GM19099 (cell line): ENCODE data around the gene SYNE3.

ENCODE experiments used
- POLR2A ChIP-seq: IDR thresholded peaks from 3 replicates; pipeline ENCODE4 v1.6.1; 2011; ENCODE audit warnings: low read depth; ENCODE audit not compliant: insufficient read length; ENCODE audit errors: extremely low read depth

SYNE3 gene

DNA sequence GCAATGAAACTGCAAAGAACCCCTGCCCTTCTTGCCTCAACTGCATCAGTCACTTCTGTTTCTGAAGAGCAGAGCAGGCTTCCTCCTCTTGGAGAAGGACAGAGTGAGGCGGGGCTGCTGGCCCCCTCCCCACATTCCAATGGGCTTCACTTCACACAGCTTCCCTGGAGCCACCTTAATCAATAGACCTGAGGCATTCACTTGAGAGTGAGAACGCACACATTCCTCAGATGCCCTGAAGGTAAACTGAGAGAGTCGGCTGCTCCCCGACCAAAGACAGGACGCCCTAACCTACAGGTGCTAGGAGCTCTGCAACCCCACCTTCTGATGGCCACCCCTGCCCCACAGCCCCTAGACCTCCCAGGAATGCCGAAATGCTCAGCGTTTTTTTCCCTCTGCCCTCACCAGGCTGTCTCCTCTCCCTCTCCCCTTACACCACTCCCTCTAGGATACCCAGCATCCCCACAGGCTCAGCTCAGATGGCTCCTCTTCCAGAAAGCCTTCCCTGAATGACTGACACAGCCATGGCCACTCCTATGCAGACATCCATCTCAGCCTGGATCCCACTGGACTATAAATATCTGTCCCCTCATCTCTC, 31.1 kb downstream of the SYNE3 start:
- TF ChIP-seq POLR2A, result no peak

DNA sequence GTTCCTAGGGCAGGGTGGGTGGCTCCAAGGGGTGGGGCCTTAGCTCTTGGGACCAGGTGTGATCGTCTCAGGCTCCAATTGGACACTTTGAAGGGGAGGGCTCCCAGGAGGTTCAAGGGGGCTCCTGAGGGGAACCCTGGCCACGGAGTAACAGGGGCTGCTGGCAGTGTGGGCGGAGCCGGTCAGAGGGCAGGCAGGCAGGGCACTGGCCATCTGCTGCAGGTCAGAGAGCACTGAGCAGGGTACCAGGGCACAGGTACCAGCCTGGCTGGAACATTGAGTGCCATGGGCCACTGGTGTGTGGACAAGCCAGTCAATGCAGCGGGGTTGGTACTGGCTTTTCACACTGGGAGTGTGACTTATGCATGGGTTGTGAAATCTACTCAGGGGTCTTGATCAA, 32.2 kb downstream of the SYNE3 start:
- TF ChIP-seq POLR2A, result no peak

DNA sequence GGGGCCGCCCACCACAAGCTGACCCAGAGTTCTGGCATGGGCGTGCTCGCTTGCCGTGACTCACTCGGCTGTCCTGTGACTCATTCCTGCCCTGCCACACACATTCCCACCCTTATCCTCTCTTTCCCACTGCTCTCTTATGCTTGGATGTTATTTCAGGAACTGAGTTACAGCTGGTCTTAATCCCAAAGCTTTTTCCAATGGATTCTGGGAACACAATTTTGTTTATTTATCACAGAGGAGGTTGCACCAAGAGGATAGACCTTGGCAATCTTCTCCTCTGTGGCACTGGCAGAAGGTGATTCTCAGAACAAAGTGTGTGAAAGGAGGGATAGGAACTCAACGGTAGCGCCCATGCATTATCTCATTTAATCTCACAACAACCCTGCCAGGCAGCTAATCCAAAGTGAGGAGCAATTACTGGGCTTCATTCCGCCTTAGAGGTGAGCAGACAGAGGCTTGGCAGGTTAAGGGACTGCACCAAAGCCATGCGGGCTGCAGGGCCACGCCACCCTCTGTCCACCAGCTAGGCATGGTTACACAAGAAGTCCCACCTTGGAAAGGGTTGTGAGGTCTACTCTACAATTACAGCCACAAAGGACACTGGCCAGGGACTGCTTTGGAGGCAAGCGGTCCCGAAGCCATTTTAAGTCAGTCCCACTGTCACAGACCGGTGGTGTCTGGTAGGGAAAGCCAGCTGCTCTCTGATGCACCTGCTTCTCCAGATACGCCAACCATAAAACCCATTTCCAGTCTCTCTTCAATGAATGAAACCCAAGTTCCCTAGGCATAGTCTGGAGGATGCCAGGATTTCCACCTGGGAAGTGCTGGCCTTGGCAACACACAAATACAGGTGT, 32.9 kb downstream of the SYNE3 start:
- no peak for TF ChIP-seq POLR2A

DNA sequence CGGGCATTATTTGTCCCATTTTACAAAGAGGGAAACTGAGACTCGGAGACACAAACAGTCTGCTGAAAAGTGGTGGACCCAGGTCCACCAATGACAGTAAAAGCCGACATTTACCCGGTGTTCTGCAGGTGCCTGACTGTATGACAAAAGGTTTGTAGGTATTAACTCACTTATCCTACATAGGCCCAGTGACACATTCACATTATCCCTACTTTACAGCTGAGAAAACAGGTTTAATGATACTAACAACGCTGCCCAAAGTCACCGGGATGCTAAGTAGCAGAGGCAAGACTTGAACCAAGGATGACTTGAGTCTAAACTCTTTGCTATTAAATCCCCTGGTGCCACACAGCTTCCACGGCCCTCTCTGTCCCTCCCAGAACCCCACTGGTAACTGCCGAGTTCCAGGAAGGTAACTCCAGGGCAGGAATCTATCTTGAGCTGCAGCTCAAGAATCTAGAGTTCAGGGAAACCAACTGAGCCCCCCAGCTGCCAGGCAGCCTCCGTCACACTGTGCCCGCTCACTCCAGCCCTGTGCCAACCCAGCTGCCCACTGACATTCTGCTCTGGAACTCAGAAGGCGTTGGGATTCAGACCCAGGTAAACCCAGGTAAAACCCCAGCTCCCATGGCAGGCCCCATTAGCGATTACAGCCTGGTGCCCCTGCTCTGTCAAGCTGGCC, 33.7 kb downstream of the SYNE3 start:
- TF ChIP-seq POLR2A, result no peak

DNA sequence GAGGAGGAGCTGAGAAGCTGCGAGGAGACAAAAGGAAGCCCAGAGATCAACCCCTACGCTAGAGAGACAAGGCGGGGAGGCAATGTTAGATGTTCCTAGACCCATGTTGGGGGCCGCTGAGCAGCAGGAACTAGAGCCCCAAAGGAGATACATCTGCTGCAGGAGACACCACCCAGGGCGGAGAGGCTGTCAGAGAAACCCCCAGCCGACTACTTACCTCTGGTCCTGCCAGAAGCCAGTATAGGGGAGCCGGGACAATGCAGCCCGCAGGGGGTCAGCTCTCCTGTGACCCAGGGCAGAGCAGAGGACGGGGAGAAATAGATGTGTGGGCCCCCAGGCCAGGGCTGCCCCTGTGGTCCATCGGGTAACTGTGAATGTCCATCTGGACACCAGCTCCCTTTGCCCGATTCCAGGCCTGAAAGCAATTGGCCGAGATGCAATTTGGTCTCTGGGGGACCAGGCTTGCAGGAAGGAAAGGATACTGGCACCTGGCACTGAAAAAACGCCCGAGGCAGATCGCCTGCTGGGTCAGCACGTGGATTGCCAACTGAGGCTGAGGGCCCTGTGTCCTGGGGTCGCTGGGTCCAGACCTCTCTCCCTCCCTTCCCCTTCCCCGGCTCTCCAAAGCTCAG, 34.9 kb downstream of the SYNE3 start:
- TF ChIP-seq POLR2A, result no peak

DNA sequence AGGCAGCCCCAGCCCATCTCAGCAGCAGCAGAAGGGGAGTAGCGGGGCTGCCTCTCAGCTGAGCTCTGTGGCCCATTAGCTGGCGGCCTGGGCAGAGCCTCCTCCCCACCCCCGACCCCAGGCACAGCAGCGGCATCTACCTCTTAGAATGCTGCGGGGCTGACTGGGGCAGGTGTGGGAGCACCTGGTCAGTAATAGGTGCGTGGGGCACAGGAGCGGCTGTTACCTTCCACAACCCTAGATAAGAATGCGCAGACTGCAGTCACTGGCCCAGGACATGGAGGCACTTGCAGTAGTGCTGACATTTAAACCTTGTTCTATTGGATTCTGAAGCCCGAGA, 35.6 kb downstream of the SYNE3 start:
- no peak for TF ChIP-seq POLR2A

DNA sequence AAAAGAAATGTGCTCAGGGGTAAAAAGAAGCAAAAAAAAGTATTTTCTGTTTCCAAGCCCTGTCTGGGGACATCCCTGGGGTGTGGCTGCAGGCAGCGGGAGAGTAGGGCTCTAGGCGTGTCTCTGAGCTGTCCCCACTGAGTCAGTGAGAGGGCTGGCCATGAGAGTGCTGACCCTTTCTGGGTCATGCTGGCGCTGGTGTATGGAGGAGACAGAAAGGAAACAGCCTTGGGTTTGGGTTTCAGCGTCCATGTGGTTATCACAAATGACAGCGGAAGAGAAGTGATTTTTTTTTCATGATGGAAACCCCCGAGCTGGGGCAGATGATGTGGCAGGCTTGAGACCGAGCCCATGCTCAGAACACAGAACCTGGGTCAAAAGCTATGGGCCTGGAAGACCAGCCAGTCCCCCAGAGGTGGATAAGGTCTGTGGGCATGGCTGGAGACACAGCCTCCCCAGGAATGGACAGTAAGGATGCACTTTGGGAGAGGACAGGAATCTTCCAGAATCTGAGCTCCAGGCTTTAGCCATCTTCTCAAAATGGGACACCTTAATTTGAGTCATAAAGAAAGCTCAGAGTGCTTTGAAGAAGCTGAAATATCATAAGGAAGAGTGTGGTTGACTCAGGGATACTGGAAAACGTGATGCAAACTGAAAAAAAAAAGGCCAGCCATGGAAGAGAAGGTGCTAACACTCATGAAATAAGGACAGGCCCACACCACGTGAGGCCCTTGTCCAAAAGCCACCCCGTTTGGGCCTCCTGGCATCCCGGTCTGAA, 36.2 kb downstream of the SYNE3 start:
- no peak for TF ChIP-seq POLR2A

DNA sequence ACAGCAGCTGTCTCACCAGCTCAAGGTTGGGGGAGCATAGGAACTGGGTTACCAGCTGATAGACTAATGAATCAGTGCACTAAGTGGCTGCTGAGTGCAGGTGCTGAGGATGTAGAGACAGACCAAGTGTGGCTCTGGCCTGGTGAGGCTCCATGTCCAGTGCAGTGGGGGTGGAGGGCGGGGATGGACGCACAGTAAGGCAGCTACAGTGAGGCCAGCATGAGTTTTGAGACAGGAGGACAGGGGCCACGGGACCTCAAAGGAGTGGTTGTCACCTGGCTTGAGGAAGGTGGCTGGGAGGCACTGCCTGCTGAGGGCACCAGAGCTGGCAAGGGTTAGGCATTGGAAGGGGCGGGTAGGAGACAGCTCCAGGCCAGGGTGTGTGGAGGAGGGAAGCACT, 37.0 kb downstream of the SYNE3 start:
- no peak for TF ChIP-seq POLR2A

DNA sequence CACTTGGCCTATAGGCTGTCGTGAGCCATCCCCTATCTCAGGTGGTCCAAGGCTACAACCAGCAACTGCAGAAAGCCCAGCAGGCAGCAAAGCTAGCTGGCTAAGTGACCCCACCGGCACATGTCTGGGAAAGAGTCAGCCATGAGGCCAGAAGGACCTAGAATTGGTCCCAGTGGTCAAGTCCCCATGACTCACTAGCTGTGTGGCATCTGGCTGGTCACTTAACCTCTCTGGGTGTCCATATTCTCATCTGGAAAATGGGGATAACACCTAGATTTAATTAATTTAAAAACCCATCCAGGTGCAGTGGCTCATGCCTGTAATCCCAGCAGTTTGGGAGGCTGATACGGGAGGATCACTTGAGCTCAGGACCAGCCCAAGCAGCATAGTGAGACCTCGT, 37.6 kb downstream of the SYNE3 start:
- TF ChIP-seq POLR2A, result no peak

DNA sequence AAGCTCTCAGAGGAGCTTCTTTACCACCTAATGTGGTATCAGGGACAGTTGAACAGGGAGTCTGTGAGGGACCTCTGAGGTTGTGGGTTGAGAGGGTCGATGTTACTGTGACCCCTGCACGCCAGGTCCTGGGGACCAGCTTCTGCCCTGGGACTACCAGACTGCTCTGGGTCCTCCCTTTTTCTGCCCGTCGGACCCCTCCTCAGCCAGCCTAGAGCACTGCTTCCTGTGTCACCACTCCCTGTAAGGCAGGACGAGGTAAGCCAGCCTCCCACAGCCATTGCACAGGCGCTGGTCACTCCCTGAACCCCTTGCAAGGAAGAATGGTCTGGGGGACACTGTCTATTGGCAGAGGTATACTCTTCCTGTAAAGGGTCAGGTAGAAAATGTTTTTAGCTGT, 38.1 kb downstream of the SYNE3 start:
- no peak for TF ChIP-seq POLR2A

DNA sequence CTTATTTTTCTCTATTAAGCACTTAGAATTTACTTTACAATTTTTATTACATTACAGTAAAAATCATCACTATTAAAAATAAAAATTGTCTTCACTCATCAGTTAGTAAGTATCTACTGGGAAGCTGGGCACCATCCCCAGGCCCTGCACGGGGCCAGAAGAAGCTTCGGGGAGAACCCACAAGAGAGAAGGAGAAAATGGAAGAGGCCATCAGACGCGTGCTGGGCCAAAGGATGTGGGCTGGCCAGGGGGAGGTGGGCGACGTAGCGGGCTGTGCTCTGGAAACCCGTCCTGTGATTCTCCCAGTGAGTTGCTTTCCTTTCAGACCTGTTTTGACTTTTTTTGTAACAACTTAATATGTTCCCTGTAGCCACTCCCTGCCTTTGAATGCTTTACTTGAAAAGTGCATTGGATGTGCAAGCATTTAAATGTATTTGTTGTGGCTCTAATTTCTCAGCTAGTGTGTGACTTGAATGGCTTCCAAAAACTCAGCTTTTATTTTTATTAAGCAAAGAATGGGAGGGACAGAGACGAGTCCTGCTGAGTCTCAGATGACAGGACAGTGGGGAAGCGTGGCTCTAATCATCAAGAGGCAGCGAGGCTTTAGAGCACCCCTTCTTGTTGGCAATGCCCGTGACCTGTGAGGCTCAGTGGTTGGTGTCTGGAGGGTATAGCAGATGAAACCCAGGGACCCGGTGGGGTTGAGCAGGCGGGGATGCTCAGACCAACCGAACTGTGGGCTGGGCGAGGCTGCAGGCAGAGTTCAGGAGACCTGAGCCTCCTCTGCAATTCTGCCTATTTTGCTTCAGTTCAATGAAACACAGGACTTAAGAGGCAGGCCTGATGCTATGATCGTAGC, 38.8 kb downstream of the SYNE3 start:
- TF ChIP-seq POLR2A, result no peak

DNA sequence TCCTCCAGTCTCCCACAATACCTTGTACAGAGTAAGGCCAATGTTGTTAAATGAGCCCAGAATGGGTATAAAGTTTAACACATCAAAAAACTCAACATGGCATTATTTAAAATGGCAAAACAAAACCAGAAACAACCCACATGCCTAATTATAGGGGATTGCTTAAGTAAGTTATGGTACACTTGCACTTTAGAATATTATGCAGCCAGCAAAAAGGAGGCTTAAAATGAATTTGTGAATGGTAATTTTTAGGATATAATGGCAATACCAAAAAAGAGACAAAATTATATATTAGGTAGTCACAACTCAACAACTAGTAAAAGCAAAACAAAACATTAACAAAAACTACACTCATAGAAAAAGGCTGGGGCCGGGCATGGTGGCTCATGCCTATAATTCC, 39.7 kb downstream of the SYNE3 start:
- TF ChIP-seq POLR2A, result no peak

DNA sequence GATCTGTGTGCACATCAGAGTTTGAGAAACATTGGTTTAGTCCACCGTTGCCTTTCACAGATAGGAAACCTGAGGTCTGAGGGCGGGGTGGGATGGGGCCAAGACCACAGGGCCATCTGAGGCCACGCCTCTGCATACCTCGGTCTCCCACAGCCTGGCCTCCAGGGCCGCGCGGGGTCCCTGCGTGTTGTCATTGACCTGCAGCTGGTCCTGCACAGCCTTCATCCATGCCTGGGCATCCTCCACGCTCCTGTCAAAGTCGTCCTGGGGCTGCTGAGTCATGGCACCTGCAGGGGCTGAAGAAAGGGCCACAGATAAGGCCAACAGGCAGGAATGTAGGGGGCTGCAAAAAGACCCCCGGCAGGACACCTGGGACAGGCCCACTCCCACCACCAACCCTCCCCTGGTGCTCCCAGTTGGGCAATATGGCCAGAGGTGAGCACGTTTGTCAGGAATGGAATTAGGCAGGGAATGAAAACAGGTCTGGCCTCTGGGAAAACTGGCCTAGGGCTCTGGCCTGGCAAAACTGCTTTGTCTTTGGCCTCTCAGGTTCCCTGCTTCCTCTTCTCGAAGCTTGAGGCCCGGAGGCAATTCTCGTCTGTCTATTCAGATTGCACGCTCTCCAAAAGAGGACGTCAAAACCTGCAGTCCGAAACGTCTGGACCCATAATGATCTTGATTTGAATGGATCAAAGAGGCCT, 40.8 kb downstream of the SYNE3 start:
- no peak for TF ChIP-seq POLR2A
